ENCODE results near the gene ZNF175.

GRCh38 chr19:51531349-51532315 lies 39.5 kb upstream of the ZNF175 start, which contains the start of gene SIGLEC6:
- TF ChIP-seq CTCF (conservative IDR thresholded peaks at IDR 0.05; ENCODE audit: low read length) (no peak), EZH2phosphoT487 (IDR thresholded peaks at IDR 0.05; ENCODE audit: borderline replicate concordance) (no peak)

Measured in Loucy (cell line).